Skeletal muscle tissue (tissue), 4 donors: ENCODE data around the gene BICRAL. TPM values are rescaled to one million over a fixed set of nuclear protein-coding genes. Genes with fewer than 3 reads are reported as not detected.

ENCODE experiments used
- H3K27ac ChIP-seq: one replicate; pipeline ENCODE4 v1.7.0; 2013; ENCODE audit warnings: mild to moderate bottlenecking, low read depth, low read length, inconsistent platforms
- H3K27me3 ChIP-seq, 3 donors: one replicate each; pipeline ENCODE4 v1.7.0; 2013; ENCODE audit warnings: low read length in 3 of 3; ENCODE audit not compliant: control insufficient read depth in 3 of 3, insufficient read depth in 3 of 3
- H3K36me3 ChIP-seq, 3 donors: one replicate each; pipeline ENCODE4 v1.7.0; 2013; ENCODE audit warnings: low read length in 3 of 3; ENCODE audit not compliant: control insufficient read depth in 3 of 3, insufficient read depth in 3 of 3
- H3K4me1 ChIP-seq, 3 donors: one replicate each; pipeline ENCODE4 v1.7.0; 2013; ENCODE audit warnings: low read length in 3 of 3, mild to moderate bottlenecking in 3 of 3; ENCODE audit not compliant: control insufficient read depth in 3 of 3, insufficient read depth in 3 of 3
- H3K4me3 ChIP-seq, 3 donors: one replicate each; pipeline ENCODE4 v1.7.0; 2013; ENCODE audit warnings: low read length in 3 of 3
- H3K9ac ChIP-seq, 3 donors: one replicate each; pipeline ENCODE4 v1.7.0; 2013; ENCODE audit warnings: low read length in 3 of 3, mild to moderate bottlenecking in 3 of 3, moderate library complexity in 2 of 3, low read depth in 1 of 3
- H3K9me3 ChIP-seq, 3 donors: one replicate each; pipeline ENCODE4 v1.7.0; 2013; ENCODE audit warnings: low read length in 3 of 3; ENCODE audit not compliant: control insufficient read depth in 3 of 3
- total RNA-seq: library from RNA; depleted of rRNA; stranded (reverse); fragments of >200 nt; gene quantifications from one replicate; pipeline ENCODE4 v1.2.3, GENCODE V29; 2014
- donor health status: Osteomylitis.

Gene BICRAL
- total RNA-seq, 1 donor from 2014 or later, result 10.4 TPM

DNA sequence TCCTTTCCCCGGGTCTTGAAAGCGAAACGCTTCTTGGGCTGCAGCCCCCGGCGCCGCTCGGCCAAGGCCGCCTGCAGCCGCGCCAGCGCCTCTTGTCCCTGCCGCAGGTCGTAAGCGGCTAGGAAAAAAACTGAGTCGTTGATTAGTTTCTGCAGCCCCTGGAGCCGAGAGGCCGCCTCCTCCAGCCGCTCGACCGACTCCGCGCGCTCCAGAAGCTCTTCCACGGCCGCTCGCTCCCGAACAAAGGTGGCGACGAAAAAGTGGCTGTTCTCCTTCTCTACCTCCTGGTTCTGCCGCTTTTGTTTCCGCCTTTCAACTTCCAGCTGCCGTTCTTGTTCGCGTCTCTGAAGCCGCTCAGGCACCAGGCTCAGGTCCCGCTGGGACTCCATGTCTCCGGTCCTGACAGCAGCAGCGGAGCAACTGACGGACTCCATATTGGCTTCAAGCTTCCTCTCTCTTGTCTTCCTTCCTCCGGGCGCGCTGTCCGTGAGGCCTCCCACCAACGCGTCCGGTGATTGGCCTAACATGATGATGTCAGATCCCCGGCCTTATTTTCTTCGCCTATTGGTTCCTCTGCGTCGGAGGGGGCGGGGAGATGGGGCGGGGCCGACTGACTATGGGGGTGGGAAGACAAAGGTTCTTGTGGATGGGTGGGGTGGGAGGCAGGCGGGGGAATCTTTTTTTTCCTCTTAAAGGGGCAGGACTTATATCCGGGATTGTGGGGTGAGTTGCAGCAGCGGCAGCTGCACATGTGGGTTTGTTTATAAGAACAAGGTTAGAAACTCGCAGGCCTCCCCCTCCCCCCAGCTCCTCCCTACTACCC lies 36.0 kb upstream of the BICRAL start, which contains the start of gene TBCC:
Gene TBCC, minus strand, starts transcription at position 464 of the 823 bp plus-strand sequence. Its CDS starts 30 bp downstream, at position 434.
- Histone ChIP-seq H3K4me3 (peak within 1 kb of the TSS; percentile 98 to 99 (median 99)), H3K27ac (peak within 1 kb of the TSS; percentile 95), H3K36me3 (peaks cover 0 to 2% (median 0%) of the 10 kb centered on the region in 3 donors), H3K27me3 (no peaks in the 10 kb centered on the region), H3K4me1 (peaks cover 9 to 30% (median 29%) of the 10 kb centered on the region in 3 donors), H3K9me3 (no peaks in the 10 kb centered on the region), H3K9ac (peak within 1 kb of the TSS; percentile 98 to 100 (median 100))

DNA sequence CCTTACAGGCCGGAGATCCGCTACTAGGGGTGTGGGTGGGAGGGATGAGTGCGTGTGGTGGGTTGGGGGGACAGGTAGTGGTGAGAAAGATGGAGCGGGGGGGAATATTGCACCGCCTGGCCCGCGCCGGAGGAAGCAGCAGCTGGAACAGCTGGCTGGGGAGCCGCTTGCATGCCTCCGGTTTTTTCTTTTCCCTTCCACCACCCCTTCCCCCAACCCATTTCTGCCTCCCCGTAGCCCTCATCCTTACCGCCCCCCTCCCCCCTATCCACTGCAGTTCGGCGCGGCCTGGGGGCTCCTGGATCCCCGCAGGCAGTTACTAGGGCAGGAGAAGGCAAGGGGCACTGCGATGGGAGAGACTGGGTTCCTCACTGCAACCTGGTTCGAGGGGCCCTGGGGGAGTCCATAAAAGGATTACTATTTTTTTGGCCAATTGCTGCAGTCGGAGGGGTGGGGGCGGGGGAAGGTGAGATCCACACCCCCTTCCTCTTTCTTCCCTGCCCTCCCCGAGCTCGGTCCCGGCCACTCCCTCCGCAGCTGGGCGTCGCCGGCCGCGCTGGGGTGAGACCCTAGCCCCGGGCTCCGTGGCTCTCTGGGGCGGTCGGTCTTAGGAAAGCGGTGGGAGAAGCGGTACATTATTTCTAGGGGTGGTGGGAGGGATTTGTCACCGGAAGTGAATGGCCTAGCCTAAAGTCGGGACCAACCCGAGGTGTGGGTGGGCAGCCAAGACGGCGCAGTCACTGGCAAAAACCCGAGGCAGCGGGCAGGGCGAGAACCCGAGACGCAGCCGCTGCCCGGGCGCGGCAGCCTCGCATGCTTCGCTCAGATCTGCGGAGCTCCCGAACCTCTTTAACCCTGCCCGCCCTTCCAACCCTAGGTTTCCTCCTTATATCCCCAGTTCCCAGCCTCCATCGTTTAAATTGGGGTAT lies 35.1 kb upstream of the BICRAL start:
- H3K9ac ChIP-seq, result peak overlapping the region; percentile 83 to 93 (median 90)
- peaks cover 0 to 2% (median 0%) of the 10 kb centered on the region in 3 donors for H3K36me3 ChIP-seq
- H3K27ac ChIP-seq, result peak overlapping the region; percentile 84
- H3K4me1 ChIP-seq, result peaks cover 9 to 30% (median 29%) of the 10 kb centered on the region in 3 donors
- no peaks in the 10 kb centered on the region for H3K27me3 ChIP-seq
- no peaks in the 10 kb centered on the region for H3K9me3 ChIP-seq
- peak overlapping the region; percentile 78 to 86 (median 82) for H3K4me3 ChIP-seq

DNA sequence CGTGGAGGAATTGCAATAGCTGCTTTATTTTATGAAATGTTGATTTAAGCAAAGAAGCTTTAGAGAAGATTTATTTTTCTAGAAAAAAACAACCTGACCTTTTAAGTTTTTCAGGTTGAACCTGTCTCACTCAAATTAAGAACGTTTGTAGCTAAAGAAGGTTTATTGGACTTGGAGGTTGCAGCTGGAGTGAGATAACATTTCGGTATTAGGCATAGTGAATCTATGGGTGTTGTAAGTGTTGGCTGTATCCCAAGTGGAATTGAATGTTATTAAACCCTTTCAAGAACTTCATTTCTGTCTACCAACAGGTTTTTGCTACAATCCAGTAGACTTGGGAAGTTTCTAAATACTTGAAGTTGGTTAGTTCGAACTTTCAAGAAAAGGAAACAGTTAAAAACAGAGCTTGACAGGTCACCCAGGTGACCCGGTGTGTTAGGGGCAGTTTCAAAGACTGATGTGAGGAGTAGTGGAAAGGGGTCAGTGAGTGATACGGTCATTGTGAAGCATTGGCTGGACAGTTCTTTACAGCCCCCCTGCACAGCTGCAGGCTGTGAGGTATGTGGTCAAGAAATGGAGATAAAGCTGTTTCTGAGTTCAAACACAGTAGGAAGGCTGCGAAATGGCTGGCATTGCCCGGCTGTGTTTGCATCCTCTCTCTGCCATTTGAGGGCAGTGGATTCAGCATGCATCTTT lies 33.5 kb upstream of the BICRAL start:
- H3K27ac ChIP-seq, result no peak overlapping the region
- H3K9me3 ChIP-seq, result no peaks in the 10 kb centered on the region
- no peak overlapping the region for H3K4me3 ChIP-seq
- peaks cover 0 to 2% (median 0%) of the 10 kb centered on the region in 3 donors for H3K36me3 ChIP-seq
- H3K27me3 ChIP-seq, result no peaks in the 10 kb centered on the region
- H3K9ac ChIP-seq, result peak overlapping the region in 1 of 3 donors; percentile 41
- peaks cover 12 to 31% (median 26%) of the 10 kb centered on the region in 3 donors for H3K4me1 ChIP-seq

DNA sequence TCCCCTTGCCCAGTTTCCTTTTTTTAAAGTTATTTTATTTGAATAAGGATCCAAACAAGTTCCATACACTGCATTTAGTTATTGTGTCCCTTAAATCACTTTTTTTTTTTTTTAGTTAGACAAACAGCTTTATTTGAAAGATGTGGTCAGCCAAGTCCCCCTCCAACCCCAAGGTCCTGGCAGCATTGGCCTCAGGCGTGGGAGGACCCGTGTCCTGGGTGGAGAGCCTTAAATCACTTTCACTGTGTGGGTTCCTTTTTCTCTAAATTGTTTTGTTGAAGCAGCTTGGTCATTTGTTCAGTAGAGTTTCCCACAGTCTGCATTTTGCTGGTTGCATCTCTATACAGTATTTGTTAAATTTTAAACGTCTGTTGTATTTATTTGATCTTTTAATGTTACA lies 30.8 kb upstream of the BICRAL start:
- Histone ChIP-seq H3K27me3 (no peaks in the 10 kb centered on the region), H3K4me3 (no peak overlapping the region), H3K9ac (no peak overlapping the region), H3K36me3 (no peaks in the 10 kb centered on the region), H3K9me3 (no peaks in the 10 kb centered on the region), H3K4me1 (peaks cover 3 to 14% (median 11%) of the 10 kb centered on the region in 3 donors), H3K27ac (no peak overlapping the region)

DNA sequence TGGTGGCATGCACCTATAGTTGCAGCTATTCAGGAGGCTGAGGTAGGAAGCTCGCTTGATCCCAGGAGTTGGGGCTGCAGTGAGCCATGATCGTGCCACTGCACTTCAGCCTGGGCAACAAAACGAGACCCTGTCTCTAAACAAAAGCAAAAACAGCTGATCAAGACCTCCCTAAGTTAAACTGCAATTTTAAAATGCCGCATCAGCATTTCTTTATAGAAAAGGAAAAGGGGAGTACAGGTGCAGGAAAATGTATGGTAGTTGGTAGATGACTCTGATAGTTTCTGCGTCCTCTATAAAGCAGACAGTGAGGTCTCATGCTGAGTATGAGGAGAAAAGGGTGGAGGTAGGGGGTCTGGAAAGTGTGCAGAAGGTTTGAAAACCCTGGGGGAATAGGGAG lies 27.1 kb upstream of the BICRAL start:
- Histone ChIP-seq H3K27ac (no peak overlapping the region), H3K9me3 (no peaks in the 10 kb centered on the region), H3K27me3 (no peaks in the 10 kb centered on the region), H3K4me1 (peaks cover 2 to 15% (median 14%) of the 10 kb centered on the region in 3 donors), H3K9ac (no peak overlapping the region), H3K4me3 (no peak overlapping the region), H3K36me3 (peaks cover 0 to 8% (median 3%) of the 10 kb centered on the region in 3 donors)

DNA sequence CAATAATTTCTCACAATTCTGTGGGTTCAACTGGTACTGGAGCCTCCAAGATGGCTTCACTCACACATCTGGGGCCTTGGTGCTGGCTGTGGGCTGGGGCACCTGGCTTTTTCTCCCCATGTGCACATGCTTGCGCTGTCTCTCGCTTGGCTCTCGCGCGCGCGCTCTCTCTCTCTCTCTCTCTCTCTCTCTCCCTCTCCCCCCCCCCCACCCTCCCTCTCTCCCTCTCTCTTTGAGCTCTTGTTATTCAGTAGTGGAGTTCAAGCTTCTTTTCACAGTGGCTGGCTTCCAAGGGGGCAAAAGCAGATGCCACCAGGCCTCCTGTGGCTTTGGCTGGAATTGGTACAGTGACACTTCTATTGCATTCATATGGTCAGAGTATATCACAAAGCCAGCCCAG lies 25.1 kb upstream of the BICRAL start:
- peaks cover 0 to 9% (median 3%) of the 10 kb centered on the region in 3 donors for H3K36me3 ChIP-seq

DNA sequence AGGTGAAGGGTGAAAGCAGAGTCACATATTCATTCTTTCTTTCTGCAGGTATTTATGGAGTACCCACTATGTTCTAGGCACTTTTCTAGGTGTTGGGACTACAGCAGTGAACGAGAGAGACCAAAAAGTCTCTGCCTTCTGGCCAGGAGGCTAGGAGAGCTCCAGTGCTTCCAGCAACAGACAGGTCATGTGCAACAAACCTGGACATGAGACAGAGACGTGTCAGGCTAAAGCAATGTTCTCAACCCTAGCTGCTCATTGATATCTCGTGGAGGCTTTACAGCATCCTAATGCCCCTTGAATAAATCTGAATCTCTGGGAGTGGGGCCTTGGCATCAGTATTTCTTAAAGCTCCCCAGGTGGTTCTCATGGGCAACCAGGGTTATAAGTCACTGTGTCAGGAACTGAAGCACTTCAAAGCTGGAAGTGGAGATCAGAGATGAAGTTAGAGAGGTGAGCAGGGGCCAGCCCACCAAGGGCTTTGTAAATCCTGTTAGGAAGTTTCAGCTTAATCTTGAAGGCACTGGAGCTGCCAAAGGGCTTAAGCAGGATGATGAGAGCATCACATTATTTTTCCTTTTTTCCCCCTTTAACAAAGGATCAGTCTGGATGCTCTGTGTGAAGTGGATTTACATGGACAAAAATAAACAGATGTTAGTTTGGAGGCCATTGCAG lies 23.0 kb upstream of the BICRAL start:
- Histone ChIP-seq H3K4me1 (peaks cover 2 to 13% (median 12%) of the 10 kb centered on the region in 3 donors), H3K4me3 (no peak overlapping the region), H3K9me3 (no peaks in the 10 kb centered on the region), H3K36me3 (peaks cover 0 to 9% (median 3%) of the 10 kb centered on the region in 3 donors), H3K9ac (no peak overlapping the region), H3K27ac (no peak overlapping the region), H3K27me3 (no peaks in the 10 kb centered on the region)

More for the DNA sequence above, 25.1 kb upstream of the BICRAL start:
- Histone ChIP-seq H3K27me3 (no peaks in the 10 kb centered on the region), H3K27ac (no peak overlapping the region), H3K9me3 (no peaks in the 10 kb centered on the region), H3K9ac (no peak overlapping the region), H3K4me3 (no peak overlapping the region), H3K4me1 (peaks cover 2 to 18% (median 15%) of the 10 kb centered on the region in 3 donors)

DNA sequence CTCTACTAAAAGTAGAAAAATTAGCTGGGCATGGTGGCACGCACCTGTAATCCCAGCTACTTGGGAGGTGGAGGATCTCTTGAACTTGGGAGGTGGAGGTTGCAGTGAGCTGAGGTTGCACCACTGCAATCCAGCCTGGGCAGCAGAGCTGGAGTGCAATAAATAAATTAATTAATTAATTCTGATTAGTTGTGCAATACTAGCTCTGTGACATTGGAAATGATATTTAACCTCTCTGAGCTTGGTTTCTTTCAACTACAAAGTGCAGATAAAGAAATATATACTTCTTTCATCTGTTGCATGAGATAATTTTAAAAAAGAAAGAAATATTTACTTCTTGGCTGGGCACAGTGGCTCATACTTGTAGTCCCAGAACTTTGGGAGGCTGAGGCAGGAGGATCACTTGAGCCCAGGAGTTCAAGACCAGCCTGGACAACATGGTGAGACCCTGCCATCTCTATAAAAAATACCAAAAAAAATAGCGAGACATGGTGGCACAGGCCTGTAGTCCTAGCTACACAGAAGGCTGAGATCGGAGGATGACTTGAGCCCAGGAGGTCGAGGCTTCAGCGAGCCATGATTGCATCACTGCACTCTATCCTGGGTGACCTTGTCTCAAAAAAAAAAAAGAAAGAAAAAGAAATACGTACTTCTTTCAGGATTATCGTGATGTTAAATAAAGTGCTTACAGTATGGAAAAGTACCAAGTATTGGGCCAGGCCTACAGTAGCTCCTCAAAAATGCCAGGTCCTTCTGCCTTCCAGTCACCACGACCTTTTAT lies 20.4 kb upstream of the BICRAL start:
- no peaks in the 10 kb centered on the region for H3K9me3 ChIP-seq
- no peak overlapping the region for H3K4me3 ChIP-seq
- no peak overlapping the region for H3K27ac ChIP-seq
- H3K9ac ChIP-seq, result no peak overlapping the region
- peaks cover 2 to 16% (median 13%) of the 10 kb centered on the region in 3 donors for H3K4me1 ChIP-seq
- peaks cover 0 to 9% (median 3%) of the 10 kb centered on the region in 3 donors for H3K36me3 ChIP-seq
- no peaks in the 10 kb centered on the region for H3K27me3 ChIP-seq
